ENCODE measurements around the gene FAM53A.

FAM53A gene

DNA sequence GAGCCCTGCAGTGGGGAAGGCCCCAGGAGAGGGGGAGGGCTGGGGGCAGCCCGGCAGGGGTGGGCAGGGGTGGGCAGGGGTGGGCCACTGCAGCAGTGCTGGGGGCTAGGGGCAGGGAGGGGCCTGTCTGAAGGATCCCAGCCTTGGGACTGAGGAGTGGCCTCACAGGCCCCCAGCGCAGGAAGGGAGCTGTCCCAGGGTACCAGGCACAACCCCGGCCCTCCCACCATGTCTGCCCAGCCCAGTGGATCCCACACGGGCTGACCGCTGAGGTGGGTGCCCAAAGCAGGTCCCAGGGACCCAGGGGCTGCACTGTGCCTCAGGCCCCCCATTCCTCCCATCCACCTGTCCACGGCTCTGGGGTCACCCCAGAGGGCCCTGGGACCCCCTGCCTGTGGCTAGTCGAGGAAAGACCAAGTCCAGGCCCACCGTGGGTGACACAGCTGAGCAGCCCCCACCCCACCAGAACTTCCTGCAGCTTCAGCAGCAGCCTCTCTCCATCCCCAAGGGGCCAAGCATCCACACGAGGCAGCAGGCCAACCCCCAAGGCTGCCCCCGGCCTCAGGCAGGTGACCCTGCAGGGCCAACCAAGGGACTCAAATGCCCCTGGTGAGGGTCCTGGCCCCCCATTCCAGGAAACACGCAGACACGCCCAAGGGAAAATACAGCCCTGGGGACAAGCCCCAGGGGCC lies 46.4 kb downstream of the FAM53A start:
- DNase-seq: no peak

DNA sequence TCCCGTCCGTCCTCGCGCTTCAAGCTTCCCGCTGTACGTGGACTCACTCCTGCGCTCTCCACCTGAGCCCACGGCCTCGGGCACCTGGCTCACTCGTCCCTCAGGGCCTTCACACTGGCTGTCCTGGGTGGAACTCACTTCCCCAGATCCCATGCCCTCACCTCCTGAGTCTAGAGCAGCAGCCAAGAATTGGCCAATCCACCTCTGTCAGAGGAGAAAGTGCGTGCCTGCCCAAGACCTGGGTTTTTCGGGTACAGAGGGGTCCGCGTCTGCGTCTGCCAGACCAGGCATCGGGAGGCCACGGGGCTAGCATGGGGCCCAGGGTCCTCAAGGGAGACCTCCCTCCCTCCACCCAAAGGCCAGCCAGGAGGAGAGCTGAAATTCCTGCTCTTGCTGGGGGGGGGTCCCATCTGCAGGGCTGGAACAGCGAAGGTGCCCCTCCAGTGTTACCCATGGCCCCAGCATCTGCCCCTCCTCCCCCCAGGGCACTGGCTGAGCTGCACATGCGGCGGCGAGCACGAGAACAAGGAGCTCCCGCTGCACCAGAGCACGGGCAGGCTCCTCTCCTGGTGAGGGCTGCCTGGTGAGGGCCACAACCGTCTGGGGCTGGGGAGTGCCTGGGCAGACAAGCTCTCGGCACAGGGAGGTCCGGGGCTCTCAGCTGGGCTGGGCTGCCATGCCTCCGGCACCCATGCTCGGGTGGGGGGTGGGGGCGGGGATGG lies 47.5 kb downstream of the FAM53A start:
- DNase-seq: no peak

DNA sequence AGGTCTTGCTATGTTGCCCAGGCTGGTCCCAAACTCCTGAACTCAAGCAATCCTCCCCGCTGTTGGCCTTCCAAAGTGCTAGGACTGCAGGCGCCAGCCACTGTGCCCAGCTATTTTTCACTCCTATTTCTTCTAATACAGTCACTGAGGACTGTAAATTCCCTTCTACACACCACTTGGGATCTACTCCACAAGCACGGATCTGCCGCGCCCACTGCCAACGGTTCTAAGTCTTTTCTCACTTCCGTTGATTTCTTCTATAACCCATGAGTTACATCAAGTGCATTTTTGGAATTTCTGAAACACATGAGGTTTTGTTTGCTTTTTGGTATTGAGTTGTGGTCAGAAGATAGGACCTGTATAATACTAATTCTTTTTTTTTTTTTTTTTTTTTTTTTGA lies 48.6 kb downstream of the FAM53A start:
- DNase-seq: no peak

DNA sequence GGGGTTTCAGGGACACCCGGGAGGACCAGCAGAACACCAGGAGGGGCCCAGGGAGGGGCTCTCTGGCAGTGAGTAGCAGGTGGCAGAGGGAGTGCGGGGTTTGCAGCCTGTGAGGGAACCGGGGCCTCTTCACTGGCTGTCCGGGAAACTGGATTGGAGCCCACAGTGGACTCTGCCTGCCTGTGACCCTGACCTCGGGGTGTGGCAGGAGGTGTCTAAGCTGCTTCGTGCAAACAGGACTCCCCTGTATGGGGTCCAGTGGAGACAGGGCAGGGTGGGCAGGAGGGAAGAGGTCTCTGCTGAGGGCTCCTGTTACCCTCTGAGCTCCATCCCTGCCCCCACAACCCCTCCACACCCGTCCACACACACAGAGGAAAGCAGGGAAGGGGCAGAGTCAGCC lies 50.1 kb downstream of the FAM53A start:
- no peak for DNase-seq

DNA sequence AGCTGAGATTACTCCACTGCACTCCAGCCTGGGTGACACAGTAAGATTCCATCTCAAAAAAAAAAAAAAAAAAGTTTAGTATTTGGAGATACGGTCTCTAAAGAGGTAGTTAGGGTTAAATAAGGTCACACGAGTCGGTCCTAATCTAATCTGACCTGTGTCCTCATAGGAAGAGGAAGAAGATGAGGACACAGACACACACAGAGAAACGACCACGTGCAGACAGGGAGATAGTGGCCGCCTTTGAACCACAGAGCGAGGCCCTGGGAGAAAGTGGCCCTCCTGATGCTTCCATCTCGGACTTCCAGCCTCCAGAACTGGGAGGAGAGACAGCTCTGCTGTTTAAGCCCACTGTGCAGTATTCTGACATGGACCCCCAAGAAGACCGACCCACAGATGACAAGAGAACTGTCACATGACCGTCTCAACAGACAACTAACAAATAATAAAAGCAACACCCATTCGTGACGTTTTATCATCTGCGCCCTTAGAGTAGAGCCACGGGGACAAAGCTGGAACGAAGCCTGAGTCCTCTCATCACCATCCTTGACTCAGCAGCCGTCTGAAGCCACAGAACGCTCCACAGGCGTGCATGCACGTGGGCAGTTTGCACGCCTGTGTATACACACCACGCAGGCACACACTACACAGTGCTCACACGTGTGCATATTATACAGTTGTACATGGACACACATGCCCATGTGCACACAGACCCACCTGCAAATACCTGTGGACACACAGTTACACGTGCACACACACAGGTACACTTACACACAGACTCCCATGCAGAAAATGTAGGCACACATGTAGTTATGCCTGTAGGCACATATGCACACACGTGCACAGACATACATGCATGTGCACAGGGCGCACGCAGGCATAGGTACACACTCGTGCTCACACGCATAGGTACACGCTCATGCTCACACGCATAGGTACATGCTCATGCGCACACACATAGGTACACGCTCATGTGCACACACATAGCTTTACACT lies 51.7 kb downstream of the FAM53A start:
- no peak for DNase-seq

DNA sequence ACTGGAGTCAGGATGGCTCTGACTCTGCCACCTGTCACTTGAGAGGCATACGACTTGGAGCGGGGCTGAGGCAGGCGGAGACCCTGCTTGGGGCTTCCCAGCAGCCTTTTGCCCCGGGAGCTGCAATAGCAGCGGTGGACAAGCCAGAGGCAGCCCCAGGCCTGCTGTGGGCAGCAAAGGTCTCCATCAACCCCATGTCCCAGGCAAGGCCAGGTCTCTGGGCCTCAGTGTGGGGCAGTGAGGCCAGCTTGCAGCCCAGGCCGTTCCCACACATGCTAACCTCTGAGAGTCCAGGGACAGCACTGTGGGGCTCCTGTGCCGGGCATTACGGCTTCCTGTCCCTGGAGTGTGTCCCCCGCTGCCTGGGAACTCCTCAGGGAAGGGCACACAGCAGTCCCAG lies 53.0 kb downstream of the FAM53A start:
- DNase-seq: no peak

DNA sequence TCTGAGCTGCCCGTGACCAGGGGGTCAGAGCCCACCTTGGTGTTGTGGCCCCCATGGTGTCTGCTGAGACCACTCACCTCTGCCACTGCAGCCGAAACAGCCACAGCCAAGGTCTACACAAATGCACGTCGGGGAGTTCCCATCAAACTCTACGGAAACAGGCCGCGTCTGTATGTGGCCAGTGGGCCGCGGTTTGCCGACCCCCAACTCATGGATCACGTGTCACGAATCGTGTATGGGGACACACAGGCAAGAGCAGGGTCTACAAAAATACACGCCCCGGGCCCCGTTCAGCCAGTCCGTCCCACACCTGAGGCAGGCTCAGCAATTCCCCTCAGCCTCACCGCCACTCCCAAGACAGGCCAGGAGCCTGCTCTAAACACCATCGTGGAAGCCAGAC lies 53.8 kb downstream of the FAM53A start:
- DNase-seq: no peak

DNA sequence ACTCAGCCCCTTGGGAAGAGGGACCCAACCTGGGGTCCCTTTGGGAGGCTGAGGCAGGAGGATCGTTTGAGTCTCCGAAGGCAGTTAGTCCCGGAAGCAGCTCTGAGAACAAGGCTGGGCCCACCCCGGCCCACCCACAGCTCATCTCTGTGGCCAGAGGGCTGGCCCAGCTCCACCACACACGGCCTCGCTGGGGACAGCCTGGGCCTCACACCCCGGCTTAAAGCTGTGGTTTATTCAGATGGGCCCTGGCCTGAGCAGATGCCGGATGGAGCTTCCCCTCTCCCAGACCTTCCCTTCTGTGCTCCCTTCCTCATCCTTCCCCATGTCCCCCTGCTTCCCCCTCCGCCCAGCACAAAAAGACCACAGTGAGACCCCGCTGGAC lies 54.4 kb downstream of the FAM53A start:
- DNase-seq: no peak

DNA sequence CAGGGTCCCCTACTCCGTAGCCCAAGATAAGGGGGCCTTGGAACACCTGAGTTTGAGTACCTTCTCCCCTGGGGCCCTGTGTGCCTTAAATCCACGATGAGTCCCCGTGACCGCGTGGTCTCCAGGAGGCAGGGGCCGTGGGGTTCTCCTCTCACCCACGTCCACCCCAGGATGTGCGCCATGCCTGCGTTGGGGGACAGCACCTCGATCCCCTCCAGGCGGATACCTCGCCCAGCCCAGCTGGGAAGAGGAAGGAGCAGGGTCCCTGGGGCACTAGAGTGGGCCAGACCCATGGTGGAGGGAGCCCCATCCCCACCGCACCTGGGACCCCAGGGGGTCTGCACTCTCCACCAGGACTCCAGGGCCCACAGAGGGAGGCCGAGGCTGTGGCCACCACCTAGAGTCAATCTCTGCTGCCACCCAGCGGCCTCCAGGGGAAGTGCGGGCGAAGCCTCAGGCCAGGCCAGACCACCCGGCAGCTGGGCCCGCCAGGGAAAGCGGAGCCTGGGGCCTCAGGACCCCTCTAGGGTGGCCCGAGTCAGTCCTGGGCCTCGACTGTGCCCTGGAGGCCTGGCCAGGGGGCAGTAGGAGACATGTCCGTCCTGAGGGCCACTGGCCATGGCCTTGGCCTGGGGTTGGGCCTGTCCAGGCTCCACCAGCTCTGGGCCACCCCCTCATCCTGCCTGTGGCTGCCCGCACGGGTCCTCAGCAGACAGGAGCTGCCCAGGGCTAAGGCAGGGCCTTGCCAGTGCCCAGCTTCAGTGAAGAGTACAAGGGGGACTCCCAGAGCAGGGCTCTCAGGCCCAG lies 55.0 kb downstream of the FAM53A start:
- DNase-seq: peak; percentile 73

DNA sequence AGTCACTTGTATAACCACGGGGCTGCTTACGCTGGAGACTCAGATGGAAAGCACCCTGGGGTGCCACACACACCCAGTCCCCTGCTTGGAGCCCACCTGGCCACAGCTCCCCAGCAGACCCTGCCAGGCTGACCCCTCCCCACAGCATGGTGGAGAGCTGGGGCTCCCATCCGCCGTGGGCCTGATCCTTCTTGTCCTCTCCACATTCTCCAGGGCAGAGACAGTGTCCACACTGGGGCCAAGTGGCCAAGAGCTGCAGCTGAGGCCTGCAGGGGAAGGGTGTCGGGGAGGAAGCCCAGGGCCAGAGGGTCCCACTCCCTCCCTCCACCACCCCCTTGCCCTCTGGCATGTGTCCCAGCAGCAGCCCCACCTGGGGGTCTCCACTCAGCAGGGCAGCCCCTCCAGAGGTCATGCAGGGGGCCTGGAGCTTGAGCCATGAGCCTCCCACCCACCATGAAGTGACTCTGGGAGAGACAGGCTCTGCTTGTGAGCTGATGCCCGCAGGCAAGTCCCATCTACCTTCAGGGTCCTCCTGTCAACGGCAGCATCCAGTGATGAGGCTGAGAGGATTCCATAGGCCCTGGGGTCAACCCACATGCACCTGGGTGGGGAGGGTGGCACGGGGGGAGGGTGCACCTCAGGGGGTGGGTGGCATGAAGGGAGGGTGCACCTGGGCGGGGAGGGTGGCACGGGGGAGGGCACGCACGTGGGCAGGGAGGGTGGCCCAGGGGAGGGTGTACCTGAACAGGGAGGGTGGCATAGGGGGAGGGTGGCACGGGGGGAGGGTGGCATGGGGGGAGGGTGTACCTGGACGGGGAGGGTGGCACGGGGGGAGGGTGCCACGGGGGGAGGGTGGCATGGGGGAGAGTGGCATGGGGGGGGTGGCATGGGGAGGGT lies 56.4 kb downstream of the FAM53A start:
- DNase-seq: no peak

DNA sequence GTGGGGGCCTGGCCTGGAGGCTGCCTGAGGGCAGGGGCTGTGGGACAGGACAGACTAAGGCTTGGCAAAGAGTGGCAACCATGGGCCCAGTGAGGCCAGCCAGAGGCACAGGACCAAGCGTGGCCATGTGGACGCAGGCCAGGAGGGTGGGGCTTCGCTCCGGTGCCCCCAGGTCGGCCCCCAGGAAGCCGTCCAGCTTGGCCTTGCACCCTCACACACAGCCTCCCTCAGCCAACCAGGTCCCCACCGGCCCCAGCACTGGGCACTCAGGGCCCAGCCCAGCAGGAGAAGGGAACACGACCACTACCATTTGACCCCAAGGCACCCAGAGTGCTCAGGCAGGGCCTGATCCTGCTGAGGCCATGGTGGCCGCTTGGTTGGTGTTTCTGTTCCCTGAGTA lies 57.2 kb downstream of the FAM53A start:
- DNase-seq: no peak

DNA sequence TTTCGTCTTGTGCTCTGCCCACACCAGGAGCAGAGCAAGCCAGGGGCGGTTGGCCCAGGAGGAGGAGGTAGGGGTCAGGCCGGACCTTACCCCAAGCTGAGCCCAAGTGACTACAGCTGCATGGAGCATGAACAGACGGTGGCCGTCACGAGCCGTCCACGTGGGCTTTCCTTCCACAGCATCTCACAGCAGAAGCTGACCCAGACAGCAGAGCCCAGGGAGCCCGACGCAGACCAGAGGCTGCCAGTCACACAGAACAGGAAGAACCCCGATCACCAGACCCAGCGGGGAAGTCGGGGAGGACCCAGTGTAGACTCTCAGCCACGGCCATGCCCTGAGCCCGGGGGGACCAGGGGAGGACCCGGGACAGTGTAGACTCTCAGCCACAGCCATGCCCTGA lies 58.0 kb downstream of the FAM53A start:
- no peak for DNase-seq

DNA sequence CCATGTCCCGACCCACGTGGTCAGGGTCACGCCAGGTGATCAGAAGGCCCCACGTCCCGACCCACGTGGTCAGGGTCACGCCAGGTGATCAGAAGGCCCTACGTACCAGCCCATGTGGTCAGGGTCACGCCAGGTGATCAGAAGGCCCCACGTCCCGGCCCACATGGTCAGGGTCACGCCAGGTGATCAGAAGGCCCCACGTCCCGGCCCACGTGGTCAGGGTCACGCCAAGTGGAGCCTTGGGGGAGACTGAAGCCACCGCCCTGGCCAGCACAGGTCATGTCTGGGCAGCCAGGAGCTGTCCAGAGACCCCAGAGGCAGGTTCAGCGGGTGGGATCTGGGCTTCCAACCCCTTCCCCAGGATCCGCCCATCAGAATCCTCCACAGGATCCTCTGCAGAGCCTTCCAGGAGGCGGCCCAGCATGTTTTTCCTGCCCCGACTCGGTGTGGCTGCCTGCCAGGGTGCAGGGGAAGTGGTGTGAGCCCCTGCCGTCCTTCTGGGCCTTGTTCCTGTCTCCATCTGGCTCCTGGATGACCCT lies 58.4 kb downstream of the FAM53A start:
- no peak for DNase-seq

DNA sequence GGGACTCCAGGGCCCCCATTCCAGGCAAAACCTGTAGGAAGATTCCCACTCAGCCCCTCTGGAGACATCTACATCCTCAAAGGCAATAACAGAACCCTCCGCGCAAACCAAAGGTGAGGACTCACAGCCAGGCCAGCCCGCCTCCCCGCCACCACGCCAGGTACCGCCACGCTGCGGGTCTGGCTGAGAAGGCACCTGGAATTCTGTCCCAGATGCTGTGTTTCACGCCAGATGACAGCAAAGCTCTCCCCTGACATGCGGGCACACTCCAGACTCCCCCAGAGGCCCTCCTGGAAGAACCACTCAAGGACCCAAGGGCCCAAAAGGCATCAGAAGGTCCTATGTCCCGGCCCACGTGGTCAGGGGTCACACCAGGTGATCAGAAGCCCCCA lies 59.6 kb downstream of the FAM53A start:
- DNase-seq: no peak

DNA sequence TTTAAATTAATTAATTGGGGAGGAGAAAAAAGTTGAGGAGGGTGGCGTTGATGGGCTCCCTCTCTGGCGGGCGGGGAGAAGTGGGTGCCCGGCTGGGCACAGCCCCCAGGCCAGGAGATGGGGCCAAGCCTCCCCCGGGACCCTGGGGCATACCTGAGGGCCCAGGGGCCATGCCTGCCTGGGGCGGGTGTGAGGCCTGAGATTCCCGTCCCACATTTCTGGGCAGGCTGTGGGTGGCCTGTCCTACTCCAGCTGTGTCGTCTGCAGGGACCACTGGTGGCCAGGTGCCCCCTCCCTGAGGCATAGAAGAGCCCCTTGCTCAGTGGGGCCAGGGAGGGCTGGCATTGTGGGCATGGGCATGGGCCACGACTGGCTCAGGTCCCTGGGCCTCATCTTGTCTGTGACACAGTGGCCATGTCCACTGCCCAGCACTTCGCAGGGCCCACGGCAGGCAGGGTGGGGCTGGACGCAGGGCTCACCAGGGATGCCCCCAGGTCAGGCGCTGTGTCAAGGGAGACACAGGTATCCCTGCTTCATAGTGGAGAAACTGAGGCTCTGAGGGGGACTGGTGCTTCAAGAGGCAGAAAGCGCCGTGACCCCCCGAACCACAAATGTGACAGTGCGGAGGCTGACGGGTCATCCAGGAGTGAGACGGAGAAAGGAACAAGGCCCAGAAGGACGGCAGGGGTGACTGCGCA lies 60.1 kb downstream of the FAM53A start:
- DNase-seq: no peak

DNA sequence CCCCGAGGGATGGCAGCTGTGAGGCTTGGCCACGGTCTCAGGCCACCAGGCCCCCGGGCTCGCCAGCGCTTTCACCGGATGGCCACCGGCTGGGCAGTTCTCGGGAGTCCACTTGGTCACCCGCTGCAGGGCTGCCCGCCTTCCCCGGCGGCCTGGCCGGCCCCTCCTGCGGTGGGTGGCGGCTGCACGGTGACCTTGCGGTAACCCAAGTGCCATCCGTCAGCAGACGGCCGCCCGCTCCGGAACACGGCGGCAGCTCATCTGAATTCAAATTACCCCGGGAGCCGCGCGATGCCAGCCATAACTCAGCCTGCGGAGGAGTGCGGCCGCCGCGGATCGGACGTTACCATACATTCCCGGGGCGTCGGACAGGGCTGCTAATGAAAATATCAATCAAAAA lies 60.7 kb downstream of the FAM53A start:
- no peak for DNase-seq

DNA sequence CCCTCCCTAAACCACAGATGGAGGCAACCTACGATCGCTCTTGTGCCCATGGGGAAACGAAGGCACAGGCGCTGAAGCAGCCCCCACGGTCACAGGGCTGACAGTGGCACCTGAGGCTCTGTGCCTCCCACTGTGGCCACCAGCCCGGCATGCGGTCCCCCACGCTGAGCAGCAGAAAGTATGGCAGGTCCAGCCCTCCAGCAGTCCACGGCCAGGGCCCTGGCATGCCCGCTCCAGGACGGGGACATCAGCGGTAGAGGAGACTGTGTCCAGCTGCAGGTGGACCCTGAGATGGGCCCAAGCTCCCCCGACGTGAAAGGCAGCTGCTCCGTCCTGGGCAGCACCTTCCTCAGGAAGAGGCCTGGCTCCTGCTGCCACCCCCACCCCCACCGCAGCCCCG lies 61.2 kb downstream of the FAM53A start:
- DNase-seq: no peak

DNA sequence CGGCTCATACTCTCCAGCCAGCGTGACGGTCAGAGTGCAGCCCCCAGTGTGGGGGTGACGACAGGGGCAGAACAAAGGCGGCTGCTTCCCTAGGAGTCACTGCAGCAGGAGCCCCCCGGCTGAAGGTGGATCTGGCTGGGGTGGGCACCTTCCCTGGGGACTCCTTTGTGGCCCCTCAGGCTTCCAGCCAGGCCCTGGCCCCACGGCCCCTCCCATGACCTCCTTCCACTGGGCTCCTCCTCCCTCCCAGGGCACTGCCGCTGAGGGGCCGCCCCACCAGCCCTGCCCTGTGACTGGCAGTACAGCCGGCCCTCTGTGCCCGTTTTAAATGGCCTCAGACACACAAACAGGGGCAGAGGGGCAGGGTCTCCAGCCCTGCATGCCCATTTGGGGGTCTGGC lies 61.9 kb downstream of the FAM53A start:
- no peak for DNase-seq

DNA sequence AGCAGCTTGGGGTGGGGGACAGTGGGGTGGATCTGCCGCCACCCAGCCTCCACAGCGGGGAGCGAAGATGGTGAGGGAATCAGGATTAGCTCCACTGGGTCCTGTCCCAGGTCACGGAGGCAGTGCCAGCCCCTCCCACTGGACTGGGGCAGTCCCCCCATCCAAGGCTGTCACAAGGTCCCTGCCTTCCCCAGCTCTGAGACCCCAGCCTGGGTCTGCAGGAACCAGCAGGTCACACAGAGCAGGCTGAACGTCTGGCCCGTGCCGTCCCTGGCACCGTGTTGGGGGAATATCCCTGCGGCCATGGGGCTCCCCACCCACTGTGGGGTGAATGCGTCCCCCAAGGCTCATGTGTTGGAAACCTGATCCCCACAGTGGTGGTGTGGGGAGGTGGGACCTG lies 62.6 kb downstream of the FAM53A start:
- DNase-seq: no peak

DNA sequence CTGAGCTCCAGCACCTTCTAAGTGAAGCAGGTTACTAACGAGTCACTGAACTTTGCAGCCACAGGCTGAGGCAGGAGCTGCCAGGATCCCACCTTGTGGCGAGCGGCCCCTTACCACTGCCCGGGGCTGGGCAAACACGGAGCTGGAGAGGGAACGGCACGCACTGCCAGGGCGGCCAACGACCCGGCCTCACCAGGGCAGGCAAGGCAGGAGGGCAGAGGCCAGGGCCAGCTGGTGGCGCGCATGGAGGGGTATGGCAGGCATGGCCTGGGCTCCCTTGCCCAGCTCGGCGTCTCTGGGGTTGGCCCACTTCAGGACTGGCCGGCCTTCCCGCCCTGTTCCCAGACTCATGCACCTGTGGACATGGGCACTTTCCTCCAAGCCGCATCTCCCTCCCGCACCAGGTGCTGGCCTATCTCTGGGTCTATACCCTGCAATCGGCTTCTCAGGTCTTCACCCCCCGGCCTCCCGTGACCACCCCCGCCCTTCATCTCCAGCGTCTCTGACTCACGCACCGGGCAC lies 64.9 kb downstream of the FAM53A start:
- DNase-seq: no peak

DNA sequence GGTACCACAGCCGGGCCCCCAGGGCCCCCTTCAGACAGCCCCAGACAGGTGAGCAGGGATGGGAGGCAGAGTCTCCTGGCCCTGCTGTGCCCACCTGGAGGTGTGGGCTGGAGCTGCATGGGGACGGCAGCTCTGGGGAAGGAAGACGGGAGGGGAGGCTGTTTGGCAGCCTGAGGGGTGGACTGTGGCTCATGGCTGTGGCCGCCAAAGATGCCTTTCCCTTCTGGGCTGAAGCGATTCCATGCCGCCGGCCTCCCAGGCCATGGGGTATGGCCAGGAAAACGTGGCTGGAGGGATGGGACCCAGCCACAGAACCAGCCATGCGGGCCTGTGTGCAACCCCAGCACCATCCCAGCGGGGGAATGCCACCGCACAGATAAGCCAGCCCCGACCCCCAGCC lies 65.7 kb downstream of the FAM53A start:
- DNase-seq: no peak

Measured in CD4-positive, alpha-beta T cell treated with Interleukin-21 for 1 hour (primary cell).